Activated naive CD4-positive, alpha-beta T cell treated with anti-CD3 and anti-CD28 coated beads, Interleukin-2, amount 50 U/mL, for 16 hours (primary cell): ENCODE results near the gene NABP1.

Experiments used
- DNase-seq: peaks from one replicate; pipeline ENCODE4 v3.0.0-alpha.2; 2020

NABP1 gene

GRCh38 chr2:191713837-191714236 lies 35.9 kb downstream of the NABP1 start:
- no peak for DNase-seq

- DNase-seq = no peak
Measured at GRCh38 chr2:191714925-191715324, 37.0 kb downstream of the NABP1 start.

- no peak for DNase-seq
Measured at GRCh38 chr2:191715471-191715870, 37.5 kb downstream of the NABP1 start.

- no peak for DNase-seq
Measured at GRCh38 chr2:191719261-191719660, 41.3 kb downstream of the NABP1 start.

- DNase-seq = no peak
Measured at GRCh38 chr2:191719938-191720337, 42.0 kb downstream of the NABP1 start.

- no peak for DNase-seq
Measured at GRCh38 chr2:191721331-191721730, 43.4 kb downstream of the NABP1 start.

- DNase-seq = no peak
Measured at GRCh38 chr2:191724015-191724414, 46.1 kb downstream of the NABP1 start.

- DNase-seq = no peak
Measured at GRCh38 chr2:191728750-191729624, 51.1 kb downstream of the NABP1 start.

GRCh38 chr2:191730263-191730662 lies 52.3 kb downstream of the NABP1 start:
- no peak for DNase-seq
